IMR-90 (cell line): ENCODE data around the gene IL2RG. TPM values are rescaled to one million over a fixed set of nuclear protein-coding genes. Genes with fewer than 3 reads are reported as not detected.

Source experiments
- microRNA-seq, 2 experiments: library from miRNA; stranded (forward) in 1 of 2; unstranded in 1 of 2; fragments of 10-50 nt in 1 of 2; fragments of <30 nt in 1 of 2; gene quantifications in 1 of 2; microRNA quantifications in 1 of 2; one replicate each; pipeline versions ENCODE3 to v1.1.0; 2013 to 2020; ENCODE audit not compliant: insufficient read depth in 1 of 2, insufficient read length in 1 of 2, unreplicated experiment in 1 of 2
- polyA plus RNA-seq, 3 experiments: library from polyadenylated mRNA; depleted of rRNA; stranded (reverse); fragments of >200 nt; gene quantifications; 2 replicates each; pipeline ENCODE4 v1.2.3, GENCODE V29; 2012; ENCODE audit warnings: low replicate concordance in 1 of 3
- small RNA-seq, 5 experiments: library from RNA; depleted of rRNA; stranded (forward); fragments of <200 nt; gene quantifications; one replicate each; pipeline ENCODE3, GENCODE V24; 2012
- total RNA-seq: library from RNA; depleted of rRNA; stranded (reverse); fragments of >200 nt; gene quantifications from 2 replicates; pipeline ENCODE4 v1.2.3, GENCODE V29; 2012; rRNA removed

IL2RG gene
- total and polyA plus RNA-seq, 2 of the 4 experiments (the other 2 are of a cell fraction), result not detected

Small RNAs within 50 kb of the gene (microRNA-seq; reads per million reads assigned to microRNA genes)
- gene CXorf65 (ENCODE audit: insufficient read depth, insufficient read length), result not detected

Small RNAs within 50 kb of the gene (small RNA-seq; reads per million reads assigned to genes)
- gene CXorf65, result 0 reads per million in 5 experiments

Other genes with a start within 250 kb of the IL2RG start
- not detected in 2 replicates for gene TEX11, start 202.9 kb downstream of the IL2RG start, total RNA-seq
- gene TEX11, start 202.9 kb downstream of the IL2RG start, polyA plus RNA-seq (2012; rRNA removed), result not detected in 2 replicates
- gene SLC7A3, start 180.5 kb downstream of the IL2RG start, total RNA-seq, result not detected in 2 replicates
- not detected in 2 replicates for gene SLC7A3, start 180.5 kb downstream of the IL2RG start, polyA plus RNA-seq (2012; rRNA removed)
- gene SNX12, start 43.2 kb downstream of the IL2RG start, total RNA-seq, result 43.0 and 59.9 TPM in 2 replicates
- gene SNX12, start 43.2 kb downstream of the IL2RG start, polyA plus RNA-seq (2012; rRNA removed), result 55.2 and 63.0 TPM in 2 replicates
- gene FOXO4, start 15.7 kb downstream of the IL2RG start, total RNA-seq, result 1.4 and 2.0 TPM in 2 replicates
- gene FOXO4, start 15.7 kb downstream of the IL2RG start, polyA plus RNA-seq (2012; rRNA removed), result 1.4 and 2.6 TPM in 2 replicates
- not detected in 2 replicates for gene CXorf65, start 4.8 kb downstream of the IL2RG start, total RNA-seq
- not detected in 2 replicates for gene CXorf65, start 4.8 kb downstream of the IL2RG start, polyA plus RNA-seq (2012; rRNA removed)
- 9.1 and 12.5 TPM in 2 replicates for gene MED12, start 7.0 kb upstream of the IL2RG start, total RNA-seq
- 17.3 and 19.8 TPM in 2 replicates for gene MED12, start 7.0 kb upstream of the IL2RG start, polyA plus RNA-seq (2012; rRNA removed)
- 0.18 and 0.28 TPM in 2 replicates for gene NLGN3, start 33.3 kb upstream of the IL2RG start, total RNA-seq
- 0.36 and 0.39 TPM in 2 replicates for gene NLGN3, start 33.3 kb upstream of the IL2RG start, polyA plus RNA-seq (2012; rRNA removed)
- not detected in 2 replicates for gene GJB1, start 111.6 kb upstream of the IL2RG start, total RNA-seq
- gene GJB1, start 111.6 kb upstream of the IL2RG start, polyA plus RNA-seq (2012; rRNA removed), result not detected in 2 replicates
- gene ZMYM3, start 142.6 kb upstream of the IL2RG start, total RNA-seq, result 8.3 and 10.0 TPM in 2 replicates
- 26.0 and 28.1 TPM in 2 replicates for gene ZMYM3, start 142.6 kb upstream of the IL2RG start, polyA plus RNA-seq (2012; rRNA removed)
- 444 and 609 TPM in 2 replicates for gene NONO, start 172.1 kb upstream of the IL2RG start, total RNA-seq
- 199 and 308 TPM in 2 replicates for gene NONO, start 172.1 kb upstream of the IL2RG start, polyA plus RNA-seq (2012; rRNA removed)
- 1.7 and 3.0 TPM in 2 replicates for gene ITGB1BP2, start 190.2 kb upstream of the IL2RG start, total RNA-seq
- 3.0 and 3.5 TPM in 2 replicates for gene ITGB1BP2, start 190.2 kb upstream of the IL2RG start, polyA plus RNA-seq (2012; rRNA removed)